Astrocyte of the cerebellum (primary cell): Measurements from ENCODE around the gene GALNTL6.

Experiments
- DNase-seq: peaks from one replicate; pipeline ENCODE4 v3.0.0-alpha.2; 2011; ENCODE audit warnings: low read depth
- H3K4me3 ChIP-seq: 2 replicates; pipeline ENCODE4 v1.5.1; 2011; ENCODE audit warnings: mild to moderate bottlenecking, low read depth, low read length, moderate library complexity
- in situ Hi-C: cut with HindIII; loops from 2 replicates; pipeline ENCODE4 v1.10.0; 2017; ENCODE audit warnings: low sequenced_read_pairs
- TF ChIP-seq, protein P1 (sequence below): IDR thresholded peaks from 2 replicates; pipeline ENCODE4 v1.5.1; 2012; ENCODE audit warnings: low read length, low read depth, moderate library complexity, mild to moderate bottlenecking; ENCODE audit errors: missing control alignments

The GALNTL6 gene

DNA sequence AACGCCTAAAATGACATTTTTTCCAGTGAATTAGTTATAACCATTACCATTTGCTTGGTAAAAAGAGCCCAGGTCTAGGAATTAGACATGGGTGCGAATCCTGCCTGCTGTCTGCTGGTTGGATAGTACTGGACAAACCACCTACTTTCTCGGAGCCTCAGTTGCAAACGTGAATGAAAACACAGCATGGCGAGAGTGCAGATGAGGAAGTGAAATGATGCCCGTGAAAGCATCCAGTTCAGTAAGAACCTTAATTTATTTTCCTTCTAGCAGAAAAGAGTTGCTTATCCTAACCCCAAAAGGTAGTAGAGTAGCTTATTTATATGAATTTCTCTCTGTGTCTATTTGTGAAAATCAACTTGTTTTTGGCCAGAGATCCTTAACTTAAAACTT lies 1184.0 kb downstream of the GALNTL6 start:
- in situ Hi-C loops, result no loop called here
- TF ChIP-seq, protein P1, sequence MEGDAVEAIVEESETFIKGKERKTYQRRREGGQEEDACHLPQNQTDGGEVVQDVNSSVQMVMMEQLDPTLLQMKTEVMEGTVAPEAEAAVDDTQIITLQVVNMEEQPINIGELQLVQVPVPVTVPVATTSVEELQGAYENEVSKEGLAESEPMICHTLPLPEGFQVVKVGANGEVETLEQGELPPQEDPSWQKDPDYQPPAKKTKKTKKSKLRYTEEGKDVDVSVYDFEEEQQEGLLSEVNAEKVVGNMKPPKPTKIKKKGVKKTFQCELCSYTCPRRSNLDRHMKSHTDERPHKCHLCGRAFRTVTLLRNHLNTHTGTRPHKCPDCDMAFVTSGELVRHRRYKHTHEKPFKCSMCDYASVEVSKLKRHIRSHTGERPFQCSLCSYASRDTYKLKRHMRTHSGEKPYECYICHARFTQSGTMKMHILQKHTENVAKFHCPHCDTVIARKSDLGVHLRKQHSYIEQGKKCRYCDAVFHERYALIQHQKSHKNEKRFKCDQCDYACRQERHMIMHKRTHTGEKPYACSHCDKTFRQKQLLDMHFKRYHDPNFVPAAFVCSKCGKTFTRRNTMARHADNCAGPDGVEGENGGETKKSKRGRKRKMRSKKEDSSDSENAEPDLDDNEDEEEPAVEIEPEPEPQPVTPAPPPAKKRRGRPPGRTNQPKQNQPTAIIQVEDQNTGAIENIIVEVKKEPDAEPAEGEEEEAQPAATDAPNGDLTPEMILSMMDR, result no peak
- H3K4me3 ChIP-seq, result no peak overlapping the region
- DNase-seq, result no peak

DNA sequence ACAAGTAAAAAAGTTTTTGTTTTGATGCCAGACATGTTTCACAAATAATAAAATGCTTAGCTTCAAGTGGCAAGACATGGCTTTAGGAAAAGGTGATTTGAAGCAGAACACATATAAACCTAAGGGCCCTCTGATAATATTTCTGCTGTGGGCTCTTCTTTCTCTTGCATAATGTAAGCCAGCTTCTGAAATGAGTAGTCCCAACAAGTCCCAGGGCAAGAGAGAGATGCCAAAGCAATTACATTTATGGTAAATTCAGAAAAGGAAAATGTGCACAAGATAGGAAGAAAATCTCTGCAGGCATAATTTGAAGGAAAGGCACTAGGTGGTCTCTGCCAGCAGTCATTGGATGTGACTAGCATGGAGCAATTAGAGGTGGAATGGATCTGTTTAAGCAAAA lies 1184.7 kb downstream of the GALNTL6 start:
- DNase-seq, result no peak
- TF ChIP-seq, protein P1, result no peak
- in situ Hi-C loops, result no loop called here
- no peak overlapping the region for H3K4me3 ChIP-seq

DNA sequence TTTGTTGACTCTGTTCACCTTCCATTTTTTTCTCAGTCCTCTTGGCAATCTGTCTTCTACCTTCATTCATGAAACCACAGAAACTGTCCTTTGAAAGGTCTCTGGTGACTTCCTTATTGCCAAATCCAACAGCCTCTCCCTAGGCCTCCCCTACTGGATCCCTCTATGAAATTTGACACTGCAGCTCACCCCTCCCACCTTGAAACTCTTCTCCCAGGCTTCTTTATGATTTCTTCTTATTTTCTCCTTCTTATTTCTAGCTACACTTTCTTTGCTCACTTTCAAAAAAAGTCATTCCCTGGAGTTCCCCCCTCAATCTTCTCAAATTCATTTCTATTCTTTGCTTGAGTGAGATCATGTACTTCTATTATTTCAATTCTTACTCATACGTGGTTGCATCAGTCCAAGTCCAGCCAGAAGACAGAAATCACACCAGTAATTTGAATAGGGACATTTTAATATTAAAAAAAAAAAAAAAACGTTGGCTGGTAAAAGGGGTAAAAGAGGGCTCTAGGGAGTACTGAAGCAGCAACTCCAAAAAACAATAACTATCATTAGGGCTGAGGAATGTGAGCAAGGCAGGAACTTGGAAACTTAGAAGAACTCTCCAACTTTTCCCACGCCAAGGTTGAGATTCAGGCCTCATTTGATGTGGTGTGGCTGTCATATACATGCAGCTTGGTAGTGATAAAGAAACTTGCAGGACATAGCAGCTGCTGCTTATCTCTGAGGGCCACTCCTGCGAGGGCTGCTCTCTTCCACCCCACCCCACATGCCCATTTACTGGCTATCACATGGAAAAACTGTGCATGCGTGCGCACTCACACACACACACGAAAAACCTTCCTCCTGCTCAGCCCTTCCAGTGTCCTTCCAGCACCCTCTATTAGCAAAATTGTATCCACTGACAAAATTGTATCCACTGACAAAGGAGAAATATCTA lies 1185.6 kb downstream of the GALNTL6 start:
- TF ChIP-seq, protein P1, result no peak
- in situ Hi-C loops, result no loop called here

DNA sequence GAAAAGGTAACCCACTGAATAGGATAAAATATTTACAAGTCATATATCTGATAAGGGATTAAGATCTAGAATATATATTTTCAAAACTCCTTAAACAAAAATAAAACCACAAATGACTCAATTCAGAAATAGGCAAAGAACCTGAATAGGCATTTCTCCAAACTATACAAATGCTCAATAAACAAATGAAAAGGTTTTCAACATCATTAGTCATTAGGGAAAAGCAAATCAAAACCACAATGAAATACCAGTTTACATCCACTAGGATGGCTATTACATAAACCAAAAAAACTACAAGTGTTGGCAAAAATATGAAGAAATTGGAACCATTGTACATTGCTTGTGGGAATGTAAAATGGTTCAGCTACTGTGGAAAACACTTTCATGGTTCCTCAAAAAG lies 1188.4 kb downstream of the GALNTL6 start:
- no peak overlapping the region for H3K4me3 ChIP-seq
- TF ChIP-seq, protein P1, result no peak
- in situ Hi-C loops, result loop anchor here (25.0 kb wide), 1 partner anchor 261 kb away; no protein-coding TSS in a partner anchor
- DNase-seq, result peak; percentile 86

More for the DNA sequence above, 1185.6 kb downstream of the GALNTL6 start:
- DNase-seq, result peak; percentile 69
- no peak overlapping the region for H3K4me3 ChIP-seq

DNA sequence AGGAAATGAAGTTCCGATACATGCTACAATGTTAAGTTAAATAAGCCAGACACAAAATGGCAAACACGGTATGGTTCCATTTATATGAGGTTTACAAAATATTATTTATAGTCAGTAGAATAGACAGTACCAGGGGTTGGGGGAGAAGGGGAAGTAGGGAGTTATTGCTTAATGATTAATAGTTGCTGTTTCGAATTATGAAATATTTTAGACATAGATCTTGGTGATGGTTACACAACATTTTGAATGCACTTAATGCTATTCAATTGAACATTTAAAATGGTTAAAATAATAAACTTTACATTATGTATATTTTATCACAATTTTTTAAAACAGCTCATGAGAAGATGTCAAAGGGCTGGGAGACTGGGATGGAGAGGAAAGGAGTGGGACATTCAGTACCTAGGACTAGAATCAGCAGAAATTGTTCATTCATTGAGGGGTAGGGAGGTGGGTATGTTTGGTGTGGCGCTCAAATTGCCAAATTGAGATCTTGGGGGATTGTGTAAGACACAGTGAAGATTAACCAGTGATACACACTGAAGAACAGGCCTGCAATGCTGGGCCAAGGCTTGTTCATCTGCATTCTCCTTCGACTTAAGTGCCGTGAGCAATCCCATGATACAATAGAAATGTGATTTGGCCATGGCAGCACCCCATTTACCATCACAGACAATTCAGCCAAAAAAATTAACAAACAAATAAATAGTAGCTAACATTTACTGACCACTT lies 1189.8 kb downstream of the GALNTL6 start:
- in situ Hi-C loops, result loop anchor here (25.0 kb wide), 1 partner anchor 259 kb away; no protein-coding TSS in a partner anchor
- DNase-seq, result no peak
- no peak overlapping the region for H3K4me3 ChIP-seq
- TF ChIP-seq, protein P1, result no peak

DNA sequence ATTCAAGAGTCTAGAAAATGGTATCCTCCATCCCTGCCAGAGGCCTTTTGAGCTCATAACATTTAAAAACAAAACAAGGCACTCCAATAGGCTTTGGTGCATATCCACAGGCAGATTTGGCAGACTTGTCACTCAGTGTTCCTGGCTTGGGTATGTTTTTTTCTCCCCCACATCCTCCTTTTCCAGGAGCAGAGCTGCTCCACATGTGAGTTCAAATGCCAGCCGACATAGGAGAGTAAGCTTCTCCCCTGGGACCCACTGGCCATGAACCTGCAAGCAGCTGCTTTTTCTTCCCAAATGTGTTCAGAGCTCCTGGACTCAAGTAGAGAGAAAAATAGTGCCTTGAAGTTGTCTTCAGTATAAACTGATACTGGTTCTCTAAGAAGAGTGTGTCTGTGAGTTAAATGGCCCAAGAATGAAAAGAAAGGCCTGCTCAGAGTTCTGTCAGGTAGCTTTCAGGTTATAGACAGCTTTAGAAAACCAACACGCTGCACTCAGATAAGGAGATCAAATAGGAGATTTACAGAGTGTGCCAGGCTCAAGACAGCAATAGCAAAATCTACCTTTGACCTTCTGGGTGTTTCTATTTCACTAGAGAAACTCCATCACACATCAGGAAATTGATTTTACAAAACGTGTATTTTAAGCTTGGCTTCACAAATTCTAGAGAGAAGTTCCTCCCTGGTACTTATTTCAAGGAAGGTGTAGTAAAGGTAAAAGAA lies 1192.9 kb downstream of the GALNTL6 start:
- H3K4me3 ChIP-seq, result no peak overlapping the region
- TF ChIP-seq, protein P1, result no peak
- no peak for DNase-seq
- in situ Hi-C loops, result loop anchor here (25.0 kb wide), 1 partner anchor 256 kb away; no protein-coding TSS in a partner anchor
